Activated naive CD8-positive, alpha-beta T cell (primary cell): ENCODE results near the gene KRTAP5-3.
"Not testable (repeated sequence)": the region's sequence is repeated elsewhere in the genome, so short reads cannot be mapped to it uniquely, and the experiment has no call there.

Source experiments
- H3K27ac Mint-ChIP-seq: one replicate; pipeline ENCODE4 v1.8.0; 2021; ENCODE audit warnings: mixed read lengths
- H3K27me3 Mint-ChIP-seq: one replicate; pipeline ENCODE4 v1.8.0; 2021; ENCODE audit warnings: mixed read lengths
- H3K36me3 Mint-ChIP-seq: one replicate; pipeline ENCODE4 v1.8.0; 2021; ENCODE audit warnings: mixed read lengths
- H3K4me1 Mint-ChIP-seq: one replicate; pipeline ENCODE4 v1.8.0; 2021; ENCODE audit warnings: low read depth, mixed read lengths
- H3K4me3 Mint-ChIP-seq: one replicate; pipeline ENCODE4 v1.8.0; 2021; ENCODE audit warnings: mild to moderate bottlenecking, mixed read lengths
- H3K9me3 Mint-ChIP-seq: one replicate; pipeline ENCODE4 v1.8.0; 2021; ENCODE audit warnings: low read depth, mixed read lengths

The KRTAP5-3 gene

DNA sequence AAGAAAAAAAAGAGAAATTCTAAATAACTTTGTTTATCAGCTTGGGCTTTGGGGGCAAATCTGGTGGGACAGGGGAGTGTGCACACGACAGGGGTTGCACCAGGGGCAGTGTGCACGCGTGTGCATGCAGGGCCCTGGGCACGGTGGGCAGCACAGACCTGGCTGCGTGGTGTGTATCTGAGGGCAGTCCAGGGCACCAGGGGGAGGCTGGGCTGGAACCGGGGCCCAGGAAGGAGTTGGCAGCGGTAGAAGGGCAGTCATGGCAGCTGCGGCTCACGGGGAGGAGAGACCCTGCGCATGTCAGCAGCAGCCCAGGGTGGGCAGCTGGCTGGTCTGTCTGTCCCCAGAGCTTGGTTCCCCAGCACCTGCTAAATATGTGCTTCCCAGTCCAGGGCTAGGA, 25.6 kb upstream of the KRTAP5-3 start:
- Mint-ChIP-seq H3K36me3 (no peaks in the 10 kb centered on the region), H3K4me1 (peaks cover 6% of the 10 kb centered on the region), H3K27ac (no peak overlapping the region), H3K4me3 (no peak overlapping the region), H3K9me3 (no peaks in the 10 kb centered on the region), H3K27me3 (peaks cover 17% of the 10 kb centered on the region)

DNA sequence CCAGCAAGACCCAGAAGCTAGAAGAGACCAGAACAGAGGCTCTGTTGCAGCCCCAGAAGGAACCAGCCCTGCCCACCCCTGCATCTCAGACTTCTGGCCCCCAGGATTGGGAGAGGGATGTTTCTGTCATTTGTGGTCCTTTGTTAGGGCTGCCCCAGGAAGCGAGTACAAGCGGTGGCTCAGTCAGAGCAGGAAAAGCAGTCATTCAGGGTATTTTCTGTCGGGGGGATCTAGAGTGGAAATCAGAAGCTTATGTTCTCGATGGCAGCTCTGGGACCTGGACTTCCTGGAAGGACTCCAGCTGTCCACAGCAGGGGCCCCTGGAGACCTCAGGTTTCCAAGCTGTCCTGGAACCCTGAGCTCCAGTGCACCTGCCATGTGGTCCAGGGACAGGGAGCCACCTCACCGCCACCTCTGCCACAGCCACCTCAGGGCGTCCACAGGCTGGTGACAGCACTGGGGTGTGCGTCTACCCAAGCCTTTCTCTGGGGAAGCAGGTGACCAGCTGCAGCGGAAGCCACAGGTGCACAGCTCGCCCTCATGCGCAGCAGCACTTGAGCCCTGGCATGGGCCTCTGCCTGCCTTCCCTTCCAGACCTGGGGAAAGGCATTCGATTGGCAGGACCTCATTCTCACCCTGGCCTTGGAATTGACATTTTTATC, 23.9 kb upstream of the KRTAP5-3 start:
- Mint-ChIP-seq H3K27ac (no peak overlapping the region), H3K9me3 (no peaks in the 10 kb centered on the region), H3K36me3 (no peaks in the 10 kb centered on the region), H3K4me1 (peaks cover 8% of the 10 kb centered on the region), H3K4me3 (no peak overlapping the region), H3K27me3 (peaks cover 18% of the 10 kb centered on the region)

DNA sequence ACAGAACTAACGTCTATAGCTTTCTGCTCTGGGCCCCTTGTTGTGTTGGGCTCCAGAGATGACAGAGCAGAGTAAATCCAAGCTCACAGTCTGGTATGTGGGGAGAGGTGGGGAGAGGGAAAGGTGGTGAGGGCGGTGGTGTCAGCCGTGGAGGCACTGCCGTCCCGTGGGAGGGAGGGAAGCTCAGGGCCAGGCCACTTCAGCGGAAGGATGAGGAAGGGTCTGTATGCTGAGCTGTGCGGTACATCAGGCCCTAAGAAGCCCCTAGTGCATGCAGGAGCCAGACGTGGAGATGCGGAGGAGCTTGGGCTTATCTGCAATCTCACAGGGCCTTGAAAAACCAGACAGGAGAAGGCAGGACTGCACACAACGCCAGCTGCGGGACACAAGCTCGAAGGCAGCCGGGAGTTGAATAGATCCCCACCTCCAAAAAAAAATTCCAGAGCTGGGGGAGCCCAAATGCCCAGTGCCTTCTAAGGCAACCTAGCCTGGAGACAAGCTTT, 22.9 kb upstream of the KRTAP5-3 start:
- H3K27me3 Mint-ChIP-seq: peaks cover 18% of the 10 kb centered on the region

DNA sequence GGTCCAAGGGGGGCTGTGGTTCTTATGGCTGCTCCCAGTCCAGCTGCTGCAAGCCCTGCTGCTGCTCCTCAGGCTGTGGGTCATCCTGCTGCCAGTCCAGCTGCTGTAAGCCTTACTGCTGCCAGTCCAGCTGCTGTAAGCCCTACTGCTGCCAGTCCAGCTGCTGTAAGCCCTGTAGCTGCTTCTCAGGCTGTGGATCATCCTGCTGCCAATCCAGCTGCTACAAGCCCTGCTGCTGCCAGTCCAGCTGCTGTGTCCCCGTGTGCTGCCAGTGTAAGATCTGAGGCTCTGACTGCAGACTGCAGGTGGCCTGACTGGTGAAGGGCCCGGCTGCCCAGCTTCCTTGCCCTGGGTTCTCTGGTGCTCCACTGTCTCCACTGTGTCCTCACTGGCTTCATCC, 22.0 kb upstream of the KRTAP5-3 start:
- peaks cover 18% of the 10 kb centered on the region for H3K27me3 Mint-ChIP-seq
- no peak overlapping the region for H3K27ac Mint-ChIP-seq
- no peaks in the 10 kb centered on the region for H3K9me3 Mint-ChIP-seq
- no peak overlapping the region for H3K4me3 Mint-ChIP-seq
- no peaks in the 10 kb centered on the region for H3K36me3 Mint-ChIP-seq
- H3K4me1 Mint-ChIP-seq: peaks cover 8% of the 10 kb centered on the region

More for the DNA sequence above, 22.9 kb upstream of the KRTAP5-3 start:
- no peak overlapping the region for H3K4me3 Mint-ChIP-seq
- no peaks in the 10 kb centered on the region for H3K36me3 Mint-ChIP-seq
- no peaks in the 10 kb centered on the region for H3K9me3 Mint-ChIP-seq
- no peak overlapping the region for H3K27ac Mint-ChIP-seq
- peaks cover 8% of the 10 kb centered on the region for H3K4me1 Mint-ChIP-seq

DNA sequence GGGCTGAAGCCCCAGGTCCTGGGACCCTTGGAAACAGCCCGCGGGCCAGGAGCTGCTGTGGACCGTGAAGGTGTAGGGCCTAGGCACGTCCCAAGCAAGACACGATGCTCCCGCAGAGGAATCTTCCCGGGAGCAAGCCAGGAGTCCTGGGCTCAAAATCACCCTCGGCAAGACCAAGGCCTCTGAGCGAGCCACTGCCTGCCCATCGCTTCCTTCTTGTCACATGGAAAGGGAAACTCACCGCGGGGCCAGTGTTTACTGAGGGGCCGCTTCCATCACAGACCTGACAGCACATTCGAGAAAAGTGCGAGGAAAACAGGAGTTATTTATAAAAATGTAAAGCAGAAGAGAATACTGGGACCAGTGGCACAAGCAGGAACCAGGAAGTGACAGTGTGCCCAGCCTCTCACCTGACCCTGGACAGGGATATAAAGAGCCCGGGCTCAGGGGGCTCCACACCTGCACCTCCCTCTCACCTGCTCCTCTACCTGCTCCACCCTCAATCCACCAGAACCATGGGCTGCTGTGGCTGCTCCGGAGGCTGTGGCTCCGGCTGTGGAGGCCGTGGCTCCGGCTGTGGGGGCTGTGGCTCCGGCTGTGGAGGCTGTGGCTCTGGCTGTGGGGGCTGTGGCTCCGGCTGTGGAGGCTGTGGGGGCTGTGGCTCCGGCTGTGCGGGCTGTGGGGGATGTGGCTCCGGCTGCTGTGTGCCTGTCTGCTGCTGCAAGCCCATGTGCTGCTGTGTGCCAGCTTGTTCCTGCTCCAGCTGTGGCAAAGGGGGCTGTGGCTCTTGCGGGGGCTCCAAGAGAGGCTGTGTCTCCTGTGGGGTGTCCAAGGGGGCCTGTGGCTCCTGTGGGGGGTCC, 21.3 kb upstream of the KRTAP5-3 start, which contains the start of gene KRTAP5-5:
Gene KRTAP5-5, plus strand, starts transcription at position 450 of the 860 bp plus-strand sequence. Its CDS starts 66 bp downstream, at position 516.
- H3K27ac Mint-ChIP-seq: no peak within 1 kb of the TSS
- H3K4me1 Mint-ChIP-seq: peaks cover 8% of the 10 kb centered on the region
- H3K4me3 Mint-ChIP-seq: no peak within 1 kb of the TSS
- no peaks in the 10 kb centered on the region for H3K9me3 Mint-ChIP-seq
- H3K36me3 Mint-ChIP-seq: no peaks in the 10 kb centered on the region
- H3K27me3 Mint-ChIP-seq: peaks cover 18% of the 10 kb centered on the region

DNA sequence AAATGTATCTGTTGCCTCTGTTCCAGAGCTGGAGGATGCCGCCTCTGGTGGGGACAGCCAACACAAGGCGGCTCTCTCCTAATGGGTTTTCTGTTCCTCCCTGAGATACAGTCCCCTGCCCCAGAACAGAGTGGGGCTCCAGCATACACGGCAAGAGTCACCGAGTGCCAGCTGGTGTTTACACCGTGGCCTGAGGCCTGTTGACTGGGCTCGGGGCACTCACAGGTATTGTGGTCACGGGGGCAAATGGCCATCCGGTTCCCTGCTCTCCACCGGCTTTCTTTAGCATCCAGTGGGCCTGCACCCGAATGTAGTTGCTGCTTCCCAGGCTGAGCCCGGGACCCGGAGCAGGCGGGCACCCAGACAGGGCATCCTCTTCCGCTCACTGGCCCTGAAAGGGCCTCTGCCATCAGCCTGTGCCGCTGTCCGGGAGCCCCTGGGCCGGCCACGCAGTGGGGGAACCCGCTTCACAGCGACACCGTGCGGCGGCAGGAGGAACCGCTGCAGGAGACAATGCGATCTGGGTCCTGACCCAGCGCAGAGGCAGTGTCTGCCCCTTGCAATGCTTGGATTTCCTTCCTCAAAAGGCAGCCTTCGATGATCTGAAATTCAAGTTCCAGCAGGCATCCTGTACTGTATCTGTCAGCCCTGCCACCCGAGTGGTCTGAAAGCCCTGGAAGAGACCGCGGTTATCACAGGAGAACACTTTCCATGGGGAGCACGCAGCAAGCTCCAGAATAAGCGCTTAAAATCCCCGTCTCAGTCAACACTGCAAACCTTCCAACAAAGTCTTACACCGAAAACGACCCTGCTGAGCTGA, 20.5 kb upstream of the KRTAP5-3 start:
- H3K27ac Mint-ChIP-seq: no peak overlapping the region
- peaks cover 8% of the 10 kb centered on the region for H3K4me1 Mint-ChIP-seq
- H3K27me3 Mint-ChIP-seq: peaks cover 18% of the 10 kb centered on the region
- H3K4me3 Mint-ChIP-seq: no peak overlapping the region
- no peaks in the 10 kb centered on the region for H3K36me3 Mint-ChIP-seq
- no peaks in the 10 kb centered on the region for H3K9me3 Mint-ChIP-seq

DNA sequence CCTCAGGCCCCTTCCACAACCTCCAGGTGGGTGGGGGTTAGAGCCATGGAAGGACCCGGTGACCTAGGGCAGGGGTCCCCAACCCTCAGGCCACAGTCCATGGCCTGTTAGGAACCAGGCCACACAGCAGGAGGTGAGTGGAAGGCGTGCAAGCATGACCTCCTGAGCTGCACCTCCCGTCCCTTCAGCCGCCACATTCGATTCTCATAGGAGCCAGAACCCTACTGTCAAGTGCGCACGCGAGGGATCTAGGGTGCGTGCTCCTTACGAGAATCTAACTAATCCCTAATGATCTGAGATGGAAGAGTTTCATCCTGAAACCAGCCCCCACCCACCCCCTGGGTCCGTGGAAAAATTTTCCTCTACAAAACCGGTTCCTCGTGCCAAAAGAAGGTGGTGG, 17.3 kb upstream of the KRTAP5-3 start:
- Mint-ChIP-seq H3K36me3 (no peaks in the 10 kb centered on the region), H3K4me3 (no peak overlapping the region), H3K27me3 (peaks cover 9% of the 10 kb centered on the region), H3K4me1 (peaks cover 3% of the 10 kb centered on the region), H3K27ac (no peak overlapping the region), H3K9me3 (no peaks in the 10 kb centered on the region)

DNA sequence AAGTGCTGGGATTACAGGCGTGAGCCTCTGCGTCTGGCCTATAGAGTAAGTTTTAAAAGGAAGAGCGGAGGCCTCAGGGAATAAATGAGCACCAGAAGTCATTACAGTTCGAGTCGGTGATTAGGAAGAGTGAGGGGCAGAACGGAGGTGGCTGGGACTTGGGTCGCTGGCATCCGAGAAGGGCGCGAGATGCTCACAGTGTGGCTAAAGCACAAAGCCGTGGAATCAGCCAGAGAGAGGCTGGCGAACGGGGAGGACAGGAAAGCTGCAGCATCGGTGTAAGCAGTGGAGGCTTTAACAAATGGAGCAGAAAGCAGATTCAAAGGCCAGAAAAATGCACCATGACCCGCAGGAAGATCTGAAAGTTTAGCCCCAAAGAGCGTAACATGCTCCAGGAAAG, 16.4 kb upstream of the KRTAP5-3 start:
- Mint-ChIP-seq H3K27ac (no peak overlapping the region), H3K4me1 (peaks cover 3% of the 10 kb centered on the region), H3K27me3 (peaks cover 11% of the 10 kb centered on the region), H3K36me3 (no peaks in the 10 kb centered on the region), H3K9me3 (no peaks in the 10 kb centered on the region), H3K4me3 (no peak overlapping the region)

DNA sequence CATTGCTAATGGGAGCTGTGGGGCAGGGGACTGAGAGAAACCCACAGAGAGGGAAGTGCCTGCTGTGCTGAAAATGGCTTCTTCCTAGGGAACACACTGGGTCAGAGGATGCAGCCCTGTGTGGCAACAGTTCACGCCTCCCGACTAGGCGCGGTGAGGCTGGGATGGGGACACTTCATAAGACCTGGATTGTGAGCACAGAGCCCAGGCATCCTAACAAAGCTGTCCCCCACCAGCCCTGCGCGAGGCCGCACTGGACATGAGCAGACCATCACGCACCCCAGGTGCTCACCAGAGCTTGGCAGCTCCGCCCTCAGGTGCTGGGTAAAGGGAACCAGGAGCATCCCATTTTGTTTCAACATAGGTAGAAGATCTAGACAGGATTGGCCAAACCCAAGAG, 15.5 kb upstream of the KRTAP5-3 start:
- Mint-ChIP-seq H3K9me3 (no peaks in the 10 kb centered on the region), H3K4me1 (peaks cover 3% of the 10 kb centered on the region), H3K4me3 (no peak overlapping the region), H3K36me3 (no peaks in the 10 kb centered on the region), H3K27me3 (peaks cover 9% of the 10 kb centered on the region), H3K27ac (no peak overlapping the region)

DNA sequence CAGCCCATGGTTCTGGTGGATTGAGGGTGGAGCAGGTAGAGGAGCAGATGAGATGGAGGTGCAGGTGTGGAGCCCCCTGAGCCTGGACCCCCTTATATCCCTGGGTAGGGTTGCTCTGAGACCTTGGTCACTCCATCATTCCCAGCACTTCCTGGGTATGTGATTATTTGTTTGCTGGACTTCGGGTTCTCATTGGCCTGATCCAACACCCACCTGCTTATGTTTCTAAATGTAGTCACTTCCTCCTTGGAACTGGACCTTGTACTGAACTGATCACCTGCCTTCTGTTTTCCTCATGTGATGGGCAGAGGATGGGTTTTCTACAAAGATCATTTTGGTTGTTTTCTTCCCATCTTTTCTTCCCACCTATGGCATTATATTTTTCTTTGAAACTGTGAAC, 13.8 kb upstream of the KRTAP5-3 start, which contains the start of gene KRTAP5-4:
Gene KRTAP5-4, minus strand, starts transcription at position 53 of the 400 bp plus-strand sequence. Its CDS starts 45 bp downstream, at position 8.
- H3K4me3 Mint-ChIP-seq: no peak within 1 kb of the TSS
- no peaks in the 10 kb centered on the region for H3K36me3 Mint-ChIP-seq
- H3K27me3 Mint-ChIP-seq: peaks cover 15% of the 10 kb centered on the region
- peaks cover 5% of the 10 kb centered on the region for H3K4me1 Mint-ChIP-seq
- no peak within 1 kb of the TSS for H3K27ac Mint-ChIP-seq
- H3K9me3 Mint-ChIP-seq: no peaks in the 10 kb centered on the region

DNA sequence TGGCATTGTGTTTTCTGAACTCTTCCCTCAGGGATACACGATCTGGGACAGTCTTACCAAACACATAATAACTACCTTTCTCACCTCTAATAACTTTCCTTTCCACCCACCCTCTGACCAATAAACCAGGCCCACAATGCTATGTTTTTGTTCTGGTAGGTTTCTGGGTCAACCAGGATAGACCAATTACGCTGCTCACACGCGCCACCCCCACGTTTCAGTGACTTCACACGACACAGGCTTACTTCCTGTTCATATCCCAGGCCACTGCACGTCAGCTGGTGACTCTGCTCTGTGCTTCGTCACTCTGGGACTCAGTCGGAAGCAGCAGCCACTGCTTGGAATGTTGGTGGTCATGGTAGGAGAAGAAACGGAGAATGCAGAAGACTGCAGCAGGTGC, 11.2 kb upstream of the KRTAP5-3 start:
- no peaks in the 10 kb centered on the region for H3K36me3 Mint-ChIP-seq
- H3K27me3 Mint-ChIP-seq: peaks cover 32% of the 10 kb centered on the region
- H3K9me3 Mint-ChIP-seq: no peaks in the 10 kb centered on the region
- no peak overlapping the region for H3K27ac Mint-ChIP-seq
- H3K4me1 Mint-ChIP-seq: peaks cover 5% of the 10 kb centered on the region
- H3K4me3 Mint-ChIP-seq: no peak overlapping the region

DNA sequence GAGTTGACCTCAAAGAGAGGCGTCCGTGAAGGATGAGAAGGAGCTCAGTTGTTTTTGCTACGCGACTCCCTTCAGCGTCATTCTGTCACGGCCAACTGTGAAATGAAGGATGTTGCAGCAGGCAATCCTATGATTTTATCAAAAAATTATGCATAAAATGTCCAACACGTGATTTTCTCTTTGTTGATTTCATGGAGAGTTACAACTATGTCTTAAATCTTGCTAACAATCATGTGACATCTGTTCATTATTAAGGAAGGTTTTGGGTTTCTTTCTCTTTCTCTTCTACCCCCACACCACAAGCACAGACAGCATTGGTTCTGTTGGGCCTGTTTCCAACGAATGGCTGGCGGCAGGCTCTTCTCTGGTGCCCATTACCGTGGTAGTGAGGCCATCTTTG, 10.0 kb upstream of the KRTAP5-3 start:
- no peak overlapping the region for H3K27ac Mint-ChIP-seq
- H3K36me3 Mint-ChIP-seq: no peaks in the 10 kb centered on the region
- no peaks in the 10 kb centered on the region for H3K9me3 Mint-ChIP-seq
- peaks cover 32% of the 10 kb centered on the region for H3K27me3 Mint-ChIP-seq
- peaks cover 5% of the 10 kb centered on the region for H3K4me1 Mint-ChIP-seq
- no peak overlapping the region for H3K4me3 Mint-ChIP-seq

DNA sequence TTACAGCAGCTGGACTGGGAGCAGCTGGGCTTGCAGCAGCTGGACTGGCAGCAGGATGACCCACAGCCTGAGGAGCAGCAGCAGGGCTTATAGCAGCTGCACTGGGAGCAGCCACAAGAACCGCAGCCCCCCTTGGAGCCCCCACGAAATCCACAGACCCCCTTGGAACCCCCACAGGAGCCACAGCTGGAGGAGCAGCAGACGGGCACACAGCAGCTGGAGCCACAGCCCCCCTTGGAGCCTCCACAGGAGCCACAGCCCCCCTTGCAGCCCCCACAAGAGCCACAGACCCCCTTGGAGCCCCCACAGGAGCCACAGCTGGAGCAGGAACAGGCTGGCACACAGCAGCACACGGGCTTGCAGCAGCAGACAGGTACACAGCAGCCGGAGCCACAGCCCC, 362 bp downstream of the KRTAP5-3 start:
- H3K4me1 Mint-ChIP-seq, H3K9me3 Mint-ChIP-seq, H3K4me3 Mint-ChIP-seq, H3K27ac Mint-ChIP-seq, H3K36me3 Mint-ChIP-seq: not testable (repeated sequence)
- H3K27me3 Mint-ChIP-seq: peaks cover 15% of the 10 kb centered on the region

DNA sequence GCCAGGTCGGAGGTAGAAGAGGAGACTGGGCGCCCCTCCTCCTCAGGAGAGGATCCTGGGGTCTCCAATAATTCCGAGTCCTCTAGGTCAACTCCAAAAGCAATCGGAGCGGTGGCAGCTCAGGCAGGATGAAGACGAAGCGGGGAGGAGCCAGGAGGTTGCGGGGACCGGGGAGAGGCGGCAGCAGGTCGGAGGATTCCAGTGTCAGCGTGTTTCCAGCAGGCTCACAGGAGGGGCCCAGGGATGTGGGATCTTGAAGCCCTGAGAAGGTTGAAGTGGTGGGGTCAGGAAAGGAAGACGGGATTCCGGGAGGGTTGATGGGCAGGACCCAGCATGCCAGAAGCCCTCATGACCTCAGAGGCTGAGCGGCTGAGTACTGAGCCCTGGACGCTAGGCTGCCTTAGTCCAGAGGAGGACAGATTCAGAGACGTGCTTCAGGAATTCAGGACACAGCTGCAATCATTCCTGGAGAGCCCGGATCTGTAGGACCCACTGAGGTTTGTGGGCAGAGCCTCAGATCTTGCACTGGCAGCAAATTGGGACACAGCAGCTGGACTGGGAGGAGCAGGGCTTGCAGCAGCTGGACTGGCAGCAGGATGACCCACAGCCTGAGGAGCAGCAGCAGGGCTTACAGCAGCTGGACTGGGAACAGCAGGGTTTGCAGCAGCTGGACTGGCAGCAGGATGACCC, 962 bp downstream of the KRTAP5-3 start:
- not testable (repeated sequence) for H3K4me3 Mint-ChIP-seq, H3K9me3 Mint-ChIP-seq, H3K4me1 Mint-ChIP-seq, H3K36me3 Mint-ChIP-seq, H3K27ac Mint-ChIP-seq
- H3K27me3 Mint-ChIP-seq: peaks cover 18% of the 10 kb centered on the region
